T-helper 2 cell treated with Interferon-gamma antibody and Interleukin-4, amounts not matched to agents 5 μg/mL and 100 μg/mL, for 36 hours (primary cell): Measurements from ENCODE around the gene PLD1.

Experiments
- DNase-seq: peaks from one replicate; pipeline ENCODE4 v3.0.0; 2021; ENCODE audit warnings: low spot score
- H3K27ac Mint-ChIP-seq: one replicate; pipeline ENCODE4 v1.8.0; 2021; ENCODE audit warnings: mild to moderate bottlenecking, mixed read lengths
- H3K27me3 Mint-ChIP-seq: one replicate; pipeline ENCODE4 v1.8.0; 2021; ENCODE audit warnings: low read depth, mixed read lengths
- H3K36me3 Mint-ChIP-seq: one replicate; pipeline ENCODE4 v1.8.0; 2021; ENCODE audit warnings: low read depth, mixed read lengths
- H3K4me1 Mint-ChIP-seq: one replicate; pipeline ENCODE4 v1.8.0; 2021; ENCODE audit warnings: low read depth, mixed read lengths
- H3K4me3 Mint-ChIP-seq: one replicate; pipeline ENCODE4 v1.8.0; 2022; ENCODE audit warnings: mild to moderate bottlenecking, moderate library complexity, mixed read lengths
- H3K9me3 Mint-ChIP-seq: one replicate; pipeline ENCODE4 v1.8.0; 2021; ENCODE audit warnings: mixed read lengths

The PLD1 gene

GRCh38 chr3:171844873-171845272 is 34.6 kb upstream of the PLD1 start:
- Mint-ChIP-seq H3K27ac (no peak overlapping the region), H3K9me3 (peaks cover 10% of the 10 kb centered on the region), H3K4me3 (no peak overlapping the region), H3K4me1 (peaks cover 24% of the 10 kb centered on the region), H3K27me3 (peaks cover 16% of the 10 kb centered on the region), H3K36me3 (peaks cover 4% of the 10 kb centered on the region)
- DNase-seq: no peak

DNA sequence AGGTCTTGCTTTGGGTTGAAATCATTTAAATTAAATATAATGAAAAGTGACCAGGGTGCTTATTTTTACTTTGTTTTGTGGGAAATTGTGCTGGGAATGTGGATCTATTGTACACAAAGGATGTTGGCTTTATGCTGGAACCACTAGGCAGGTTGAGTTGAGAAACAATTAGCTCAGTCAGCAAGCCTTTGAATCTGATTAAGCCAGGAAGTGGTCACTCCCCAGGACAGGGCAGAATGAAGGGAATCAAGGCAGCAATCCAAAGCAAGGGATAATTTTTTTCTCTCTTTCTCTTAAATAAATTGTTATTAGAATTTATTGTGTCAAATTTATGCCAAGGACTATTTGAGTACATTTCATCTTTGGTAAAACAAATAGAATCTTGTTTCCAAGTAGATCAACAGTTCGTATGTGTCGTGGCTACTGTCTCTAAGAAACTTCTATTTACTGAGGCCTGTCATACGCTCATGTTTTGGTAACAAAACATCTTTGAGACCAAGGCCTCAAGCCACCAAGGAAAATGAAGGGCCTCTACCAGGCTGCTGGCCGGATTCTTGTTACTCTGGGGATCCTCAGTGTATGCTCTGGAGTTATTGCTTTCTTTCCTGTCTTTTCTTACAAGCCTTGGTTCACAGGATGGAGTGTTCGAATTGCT is 32.7 kb upstream of the PLD1 start, which contains the start of gene TMEM212:
TMEM212 (plus strand) TSS at position 486 of the 655 bp plus-strand sequence; CDS start at position 521, 35 bp downstream.
- Mint-ChIP-seq H3K9me3 (peaks cover 5% of the 10 kb centered on the region), H3K27me3 (peaks cover 22% of the 10 kb centered on the region), H3K4me3 (no peak within 1 kb of the TSS), H3K4me1 (peaks cover 26% of the 10 kb centered on the region), H3K36me3 (peaks cover 2% of the 10 kb centered on the region), H3K27ac (no peak within 1 kb of the TSS)
- no peak for DNase-seq

GRCh38 chr3:171841620-171842000 is 31.3 kb upstream of the PLD1 start:
- no peak overlapping the region for H3K27ac Mint-ChIP-seq
- no peak overlapping the region for H3K4me3 Mint-ChIP-seq
- H3K36me3 Mint-ChIP-seq: peaks cover 2% of the 10 kb centered on the region
- peaks cover 30% of the 10 kb centered on the region for H3K27me3 Mint-ChIP-seq
- no peak for DNase-seq
- H3K4me1 Mint-ChIP-seq: peaks cover 17% of the 10 kb centered on the region
- peaks cover 5% of the 10 kb centered on the region for H3K9me3 Mint-ChIP-seq

GRCh38 chr3:171840811-171841619 is 30.7 kb upstream of the PLD1 start:
- H3K36me3 Mint-ChIP-seq: peaks cover 2% of the 10 kb centered on the region
- H3K9me3 Mint-ChIP-seq: peaks cover 2% of the 10 kb centered on the region
- no peak for DNase-seq
- peaks cover 12% of the 10 kb centered on the region for H3K4me1 Mint-ChIP-seq
- H3K27ac Mint-ChIP-seq: no peak overlapping the region
- H3K27me3 Mint-ChIP-seq: peaks cover 30% of the 10 kb centered on the region
- H3K4me3 Mint-ChIP-seq: no peak overlapping the region

- no peak for DNase-seq
- no peak overlapping the region for H3K27ac Mint-ChIP-seq
- no peaks in the 10 kb centered on the region for H3K9me3 Mint-ChIP-seq
- H3K27me3 Mint-ChIP-seq: peaks cover 32% of the 10 kb centered on the region
- no peak overlapping the region for H3K4me3 Mint-ChIP-seq
- H3K36me3 Mint-ChIP-seq: no peaks in the 10 kb centered on the region
- H3K4me1 Mint-ChIP-seq: peaks cover 6% of the 10 kb centered on the region
These were observed 30.1 kb upstream of the PLD1 start for GRCh38 chr3:171840445-171840810.

GRCh38 chr3:171839270-171839669 is 29.0 kb upstream of the PLD1 start:
- no peaks in the 10 kb centered on the region for H3K36me3 Mint-ChIP-seq
- H3K27me3 Mint-ChIP-seq: peaks cover 37% of the 10 kb centered on the region
- DNase-seq: no peak
- H3K9me3 Mint-ChIP-seq: no peaks in the 10 kb centered on the region
- H3K4me1 Mint-ChIP-seq: peaks cover 2% of the 10 kb centered on the region
- H3K27ac Mint-ChIP-seq: no peak overlapping the region
- H3K4me3 Mint-ChIP-seq: no peak overlapping the region

GRCh38 chr3:171838218-171838720 is 28.0 kb upstream of the PLD1 start:
- no peaks in the 10 kb centered on the region for H3K36me3 Mint-ChIP-seq
- no peak overlapping the region for H3K27ac Mint-ChIP-seq
- no peaks in the 10 kb centered on the region for H3K9me3 Mint-ChIP-seq
- H3K4me3 Mint-ChIP-seq: no peak overlapping the region
- peaks cover 39% of the 10 kb centered on the region for H3K27me3 Mint-ChIP-seq
- no peak for DNase-seq
- H3K4me1 Mint-ChIP-seq: peaks cover 2% of the 10 kb centered on the region

DNA sequence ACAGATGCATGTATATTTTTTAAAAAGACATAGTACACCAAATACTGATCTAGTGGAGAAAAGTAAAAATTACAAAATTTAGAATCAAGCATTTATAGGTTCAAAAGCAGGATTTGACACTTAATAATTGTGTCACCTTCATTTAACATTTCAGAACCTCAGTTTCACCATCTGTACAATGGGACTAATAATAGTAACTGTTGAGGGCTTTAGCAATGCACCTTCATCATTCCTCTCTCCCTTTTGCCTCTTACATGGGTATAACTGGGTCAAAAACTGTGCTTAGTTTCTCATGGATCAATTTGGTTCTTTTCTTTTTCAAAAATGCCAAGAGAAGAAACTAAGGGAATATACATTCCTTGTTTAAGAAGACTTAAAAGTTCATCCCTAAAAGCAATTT is 27.4 kb upstream of the PLD1 start:
- DNase-seq: no peak
- H3K4me3 Mint-ChIP-seq: no peak overlapping the region
- H3K27ac Mint-ChIP-seq: no peak overlapping the region
- H3K36me3 Mint-ChIP-seq: no peaks in the 10 kb centered on the region
- peaks cover 2% of the 10 kb centered on the region for H3K4me1 Mint-ChIP-seq
- no peaks in the 10 kb centered on the region for H3K9me3 Mint-ChIP-seq
- peaks cover 43% of the 10 kb centered on the region for H3K27me3 Mint-ChIP-seq

- no peak overlapping the region for H3K27ac Mint-ChIP-seq
- no peak overlapping the region for H3K4me3 Mint-ChIP-seq
- peaks cover 2% of the 10 kb centered on the region for H3K4me1 Mint-ChIP-seq
- no peaks in the 10 kb centered on the region for H3K9me3 Mint-ChIP-seq
- no peak for DNase-seq
- H3K36me3 Mint-ChIP-seq: no peaks in the 10 kb centered on the region
- peaks cover 51% of the 10 kb centered on the region for H3K27me3 Mint-ChIP-seq
These were observed 26.6 kb upstream of the PLD1 start for GRCh38 chr3:171836855-171837254.

- H3K4me1 Mint-ChIP-seq: peaks cover 2% of the 10 kb centered on the region
- no peaks in the 10 kb centered on the region for H3K36me3 Mint-ChIP-seq
- no peaks in the 10 kb centered on the region for H3K9me3 Mint-ChIP-seq
- no peak overlapping the region for H3K4me3 Mint-ChIP-seq
- peaks cover 49% of the 10 kb centered on the region for H3K27me3 Mint-ChIP-seq
- H3K27ac Mint-ChIP-seq: no peak overlapping the region
- no peak for DNase-seq
These were observed 25.3 kb upstream of the PLD1 start for GRCh38 chr3:171835613-171836012.

DNA sequence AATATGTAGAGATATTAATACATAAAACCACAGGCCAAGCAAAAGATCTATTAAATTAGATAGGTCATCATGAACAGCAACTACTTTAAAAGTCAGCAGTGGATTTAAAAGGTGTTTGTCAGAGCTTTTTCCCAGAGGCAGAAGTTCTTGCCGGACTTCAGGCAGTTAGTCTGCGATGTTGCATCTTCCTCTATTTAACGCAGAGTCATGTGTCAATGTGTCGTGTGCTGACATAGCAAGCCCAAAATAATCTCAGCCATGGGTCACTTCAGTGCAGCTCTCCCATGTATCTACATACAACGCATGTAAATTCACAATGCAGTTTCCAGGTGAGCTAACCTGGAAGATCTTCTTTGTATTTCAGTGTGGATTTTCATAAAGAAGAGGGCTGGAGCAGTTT is 24.8 kb upstream of the PLD1 start:
- no peaks in the 10 kb centered on the region for H3K36me3 Mint-ChIP-seq
- DNase-seq: no peak
- no peak overlapping the region for H3K27ac Mint-ChIP-seq
- H3K27me3 Mint-ChIP-seq: peaks cover 47% of the 10 kb centered on the region
- no peak overlapping the region for H3K4me3 Mint-ChIP-seq
- peaks cover 2% of the 10 kb centered on the region for H3K4me1 Mint-ChIP-seq
- no peaks in the 10 kb centered on the region for H3K9me3 Mint-ChIP-seq

DNA sequence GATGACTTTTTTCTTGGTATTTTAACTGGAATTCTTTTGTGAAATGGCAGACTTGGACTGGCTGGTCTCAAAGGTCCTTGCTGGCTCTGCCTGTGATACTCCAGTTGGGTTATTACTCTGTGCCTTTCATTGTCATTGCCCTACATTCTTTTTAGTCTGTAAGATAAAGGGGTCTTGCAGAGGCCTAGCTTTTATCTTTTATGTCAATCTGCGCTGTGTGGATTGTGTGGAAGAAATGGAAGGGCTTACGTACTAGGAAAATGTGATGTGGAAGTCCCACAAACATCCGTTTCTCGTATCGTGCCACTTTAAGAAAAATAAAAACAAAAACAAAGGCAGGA is 24.1 kb upstream of the PLD1 start:
- H3K4me3 Mint-ChIP-seq: no peak overlapping the region
- H3K27me3 Mint-ChIP-seq: peaks cover 48% of the 10 kb centered on the region

DNA sequence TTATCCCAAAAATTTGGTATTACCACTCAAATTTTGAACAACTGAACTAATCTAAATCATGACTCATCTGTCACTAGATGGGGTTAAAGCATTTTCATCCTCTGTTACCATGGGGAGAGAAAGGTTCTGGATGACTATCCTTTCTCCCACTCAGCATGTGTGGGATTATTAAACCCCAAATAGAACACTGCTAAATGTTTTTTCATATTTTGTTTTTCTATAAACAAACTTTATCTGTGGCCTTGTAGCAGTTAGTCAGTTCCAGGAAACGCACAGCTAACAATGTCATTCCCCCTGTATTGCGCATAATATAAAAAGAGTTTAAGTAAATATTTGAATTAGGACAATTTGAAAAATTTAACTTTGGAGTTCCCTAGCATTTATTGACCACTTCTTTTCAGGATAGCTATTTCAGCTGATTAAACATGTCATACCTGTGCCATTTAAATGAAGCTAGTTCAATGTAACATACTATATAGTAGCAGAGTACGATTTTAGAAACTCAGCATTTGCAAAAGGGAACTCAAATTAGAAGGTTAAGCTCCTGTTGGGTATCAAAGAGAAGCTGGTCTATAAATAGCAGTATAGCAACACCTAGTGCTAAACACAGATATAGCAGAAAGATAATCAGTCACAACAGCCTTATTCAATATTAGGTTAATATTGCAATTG is 23.6 kb upstream of the PLD1 start:
- H3K27ac Mint-ChIP-seq: no peak overlapping the region
- no peak for DNase-seq
- H3K36me3 Mint-ChIP-seq: no peaks in the 10 kb centered on the region
- H3K9me3 Mint-ChIP-seq: no peaks in the 10 kb centered on the region
- H3K27me3 Mint-ChIP-seq: peaks cover 53% of the 10 kb centered on the region
- no peak overlapping the region for H3K4me3 Mint-ChIP-seq
- peaks cover 2% of the 10 kb centered on the region for H3K4me1 Mint-ChIP-seq

More for the DNA sequence above, 24.1 kb upstream of the PLD1 start:
- Mint-ChIP-seq H3K27ac (no peak overlapping the region), H3K9me3 (no peaks in the 10 kb centered on the region), H3K36me3 (no peaks in the 10 kb centered on the region), H3K4me1 (peaks cover 2% of the 10 kb centered on the region)
- DNase-seq: no peak

DNA sequence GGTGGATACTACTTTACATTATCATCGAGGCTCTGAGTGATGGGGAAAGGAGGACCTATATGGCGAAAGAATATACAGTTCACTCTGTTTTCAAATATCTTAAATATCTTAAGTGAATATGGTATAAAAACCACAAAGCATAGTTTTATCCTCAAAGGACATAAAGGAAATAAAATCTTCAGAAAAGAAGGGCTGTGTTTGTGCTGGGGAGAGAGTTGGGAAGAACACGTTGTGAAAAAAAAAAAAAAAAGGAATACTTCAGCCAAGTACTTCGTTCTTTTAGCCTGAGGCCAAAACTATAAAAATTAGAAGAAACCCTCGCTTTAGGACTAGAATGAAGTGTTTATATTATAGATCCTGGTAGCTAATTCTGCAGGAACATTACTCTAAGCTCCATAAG is 22.7 kb upstream of the PLD1 start:
- no peak for DNase-seq
- no peak overlapping the region for H3K4me3 Mint-ChIP-seq
- no peaks in the 10 kb centered on the region for H3K9me3 Mint-ChIP-seq
- H3K4me1 Mint-ChIP-seq: peaks cover 2% of the 10 kb centered on the region
- H3K27me3 Mint-ChIP-seq: peaks cover 45% of the 10 kb centered on the region
- H3K27ac Mint-ChIP-seq: no peak overlapping the region
- H3K36me3 Mint-ChIP-seq: no peaks in the 10 kb centered on the region
